Adrenal gland (tissue), 12 donors: Measurements from ENCODE around the gene DYNC1I1. TPM values are rescaled to one million over a fixed set of nuclear protein-coding genes. Genes with fewer than 3 reads are reported as not detected.

ENCODE experiments used
- DNase-seq, 7 donors: peaks; one replicate each; pipeline ENCODE4 v3.0.0-alpha.2; 2019 to 2020
- H3K27ac ChIP-seq, 5 donors: fragments of 200-600 bp; sonication (generic) in 4 of 5; 1 replicate in 3 of 5; 2 replicates in 2 of 5; pipeline versions ENCODE4 v1.5.1 to v1.8.0; 2016 to 2020; ENCODE audit warnings: mild to moderate bottlenecking in 1 of 5
- H3K27me3 ChIP-seq: fragments of 200-600 bp; 2 replicates; pipeline ENCODE4 v1.8.0; 2021
- H3K36me3 ChIP-seq, 2 donors: fragments of 200-600 bp; replicated peaks in 1 of 2; 1 replicate in 1 of 2; 2 replicates in 1 of 2; pipeline versions ENCODE4 v1.5.1 to v1.8.0; 2018 to 2022
- H3K4me1 ChIP-seq, 2 donors: fragments of 200-600 bp; replicated peaks in 1 of 2; 1 replicate in 1 of 2; 2 replicates in 1 of 2; pipeline versions ENCODE4 v1.5.1 to v1.8.0; 2018 to 2021
- H3K4me3 ChIP-seq, 4 donors: fragments of 200-600 bp; sonication (generic) in 3 of 4; one replicate each; pipeline ENCODE4 v1.5.1; 2016 to 2018
- H3K9me3 ChIP-seq, 3 donors: fragments of 200-600 bp; sonication (generic) in 1 of 3; replicated peaks in 1 of 3; 1 replicate in 2 of 3; 2 replicates in 1 of 3; pipeline versions ENCODE4 v1.5.1 to v1.8.0; 2016 to 2021
- CTCF ChIP-seq, 6 experiments: fragments of 450-650 bp in 4 of 6; fragments of 200-600 bp in 2 of 6; sonication (generic) in 1 of 6; IDR thresholded peaks; 1 replicate in 5 of 6; 2 replicates in 1 of 6; pipeline versions ENCODE4 v1.5.1 to v1.8.0; 2016 to 2021; ENCODE audit warnings: antibody characterized with exemption in 6 of 6, mild to moderate bottlenecking in 2 of 6, moderate library complexity in 1 of 6
- POLR2A ChIP-seq, 2 donors: fragments of 450-650 bp; IDR thresholded peaks; one replicate each; pipeline ENCODE4 v1.6.1; 2017; ENCODE audit warnings: antibody characterized with exemption in 2 of 2, mild to moderate bottlenecking in 2 of 2, moderate library complexity in 1 of 2
- WGBS, 4 donors: extraction: QIAGEN DNeasy Blood & Tissue Kit in 2 of 4; methylation state at CpG; one replicate each; pipeline versions ENCODE4 v1.1.5 to v1.1.7; 2013 to 2017; 5-methylcytosine and 5-hydroxymethylcytosine counted together
- intact Hi-C, 2 donors: fragments of 100-400 bp; cut with DNase I; formaldehyde crosslinking; loops; one replicate each; pipeline versions ENCODE4 v1.14.1 to v1.15.0; 2022 to 2023
- polyA plus RNA-seq, 3 donors: library from polyadenylated mRNA; stranded (reverse); fragments of 200-250 nt in 2 of 3; fragments of 350-450 nt in 1 of 3; fragmentation: Illumina TruSeq in 1 of 3; extraction: RNeasy Lipid Tissue Mini Kit (QIAGEN cat#74804) in 1 of 3; gene quantifications; one replicate each; pipeline ENCODE4 v1.2.3, GENCODE V29; 2013 to 2014
- total RNA-seq, 9 donors: library from RNA; depleted of rRNA in 4 of 9; stranded (reverse); fragments of >200 nt in 4 of 9; fragments of 120-200 nt in 1 of 9; fragmentation: NEBNext Ultra II Directional in 1 of 9; extraction: Animal tissue kit (Norgen Biotek cat#: 25700) in 1 of 9; gene quantifications; one replicate each; pipeline versions ENCODE4 v1.1.0 to v1.2.4, GENCODE V29; 2013 to 2023
- donor health status: healthy with polysubstance abuse.
- donor health status: Bipolar disorder and iron deficiency.
- donor health status: DM: yes; HTN: yes; CAD: no.
- donor health status: DM: no; HTN: no; CAD: no.
- donor health status: DM: no; HTN: no; CAD: no.
- donor health status: DM: yes; HTN: yes; CAD: no.

The DYNC1I1 gene
- total and polyA plus RNA-seq, 12 donors: 0.97 to 42.6 (median 8.2) TPM

GRCh38 chr7:96016056-96016586, 243.8 kb downstream of the DYNC1I1 start:
- Histone ChIP-seq H3K27ac (no peak overlapping the region), H3K9me3 (no peaks in the 10 kb centered on the region), H3K4me1 (peaks cover 0 to 4% of the 10 kb centered on the region in 2 donors), H3K4me3 (no peak overlapping the region), H3K27me3 (no peaks in the 10 kb centered on the region), H3K36me3 (no peaks in the 10 kb centered on the region)
- TF ChIP-seq POLR2A (IDR thresholded peaks at IDR 0.05) (no peak), CTCF (IDR thresholded peaks at IDR 0.05) (no peak)
- intact Hi-C loops: no loop called here
- DNase-seq: no peak
- 66 to 77% (median 74%) methylated on average over 3 of the region's 3 CpGs for WGBS, 4 donors

- H3K9me3 ChIP-seq: no peaks in the 10 kb centered on the region
- no peaks in the 10 kb centered on the region for H3K36me3 ChIP-seq
- H3K27ac ChIP-seq: no peak overlapping the region
- no peaks in the 10 kb centered on the region for H3K27me3 ChIP-seq
- no peak overlapping the region for H3K4me3 ChIP-seq
- 50 to 67% (median 55%) methylated on average over 2 of the region's 2 CpGs for WGBS, 4 donors
- no peak for TF ChIP-seq POLR2A (IDR thresholded peaks at IDR 0.05)
- no peak for TF ChIP-seq CTCF (IDR thresholded peaks at IDR 0.05)
- intact Hi-C loops: no loop called here
- H3K4me1 ChIP-seq: peaks cover 0 to 4% of the 10 kb centered on the region in 2 donors
- no peak for DNase-seq
Observed at GRCh38 chr7:96016735-96017134, 244.4 kb downstream of the DYNC1I1 start.

- no peak for DNase-seq
- H3K36me3 ChIP-seq: no peaks in the 10 kb centered on the region
- no peaks in the 10 kb centered on the region for H3K9me3 ChIP-seq
- intact Hi-C loops: no loop called here
- no peaks in the 10 kb centered on the region for H3K27me3 ChIP-seq
- H3K27ac ChIP-seq: no peak overlapping the region
- TF ChIP-seq POLR2A (IDR thresholded peaks at IDR 0.05): no peak
- TF ChIP-seq CTCF (IDR thresholded peaks at IDR 0.05): no peak
- H3K4me1 ChIP-seq: peaks cover 0 to 4% of the 10 kb centered on the region in 2 donors
- 90 to 95% (median 92%) methylated on average over 3 of the region's 3 CpGs for WGBS, 4 donors
- H3K4me3 ChIP-seq: no peak overlapping the region
Observed at GRCh38 chr7:96017877-96018276, 245.5 kb downstream of the DYNC1I1 start.

- no peaks in the 10 kb centered on the region for H3K36me3 ChIP-seq
- no peaks in the 10 kb centered on the region for H3K9me3 ChIP-seq
- H3K4me1 ChIP-seq: no peaks in the 10 kb centered on the region
- H3K27me3 ChIP-seq: no peaks in the 10 kb centered on the region
- intact Hi-C loops: no loop called here
- H3K4me3 ChIP-seq: no peak overlapping the region
- no peak for DNase-seq
- WGBS, 4 donors: 80 to 84% (median 82%) methylated on average over 4 of the region's 4 CpGs
- H3K27ac ChIP-seq: no peak overlapping the region
- TF ChIP-seq CTCF (IDR thresholded peaks at IDR 0.05): no peak
- no peak for TF ChIP-seq POLR2A (IDR thresholded peaks at IDR 0.05)
Observed at GRCh38 chr7:96021568-96021967, 249.2 kb downstream of the DYNC1I1 start.
